SK-N-SH (cell line): Measurements from ENCODE around the gene ZNF516. TPM values are rescaled to one million over a fixed set of nuclear protein-coding genes. Genes with fewer than 3 reads are reported as not detected.

Experiments used
- CTCF ChIA-PET: fragments of 300-600, 350-600 bp; formaldehyde crosslinking; extraction: SDS; loops from one replicate; lab custom pipeline; 2021; lab: Yijun Ruan, JAX
- POLR2A ChIA-PET: fragments of 350-600 bp; sonication (Branson Sonifier 250); formaldehyde crosslinking; extraction: SDS; loops from one replicate; lab custom pipeline; 2020; ENCODE audit warnings: antibody characterized with exemption, inconsistent platforms; lab: Yijun Ruan, JAX
- DNase-seq: peaks from one replicate; pipeline ENCODE4 v3.0.0; 2012
- H2AFZ ChIP-seq: fragments of 200-600 bp; sonication (generic); 2 replicates; pipeline ENCODE4 v1.8.1; 2016; ENCODE audit warnings: antibody characterized with exemption, mild to moderate bottlenecking, low read depth
- H3F3A ChIP-seq: fragments of 200-600 bp; sonication (generic); replicated peaks from 2 replicates; pipeline ENCODE3; 2016; ENCODE audit warnings: antibody characterized with exemption, mild to moderate bottlenecking; ENCODE audit not compliant: insufficient read depth
- H3K27ac ChIP-seq, 2 experiments: fragments of 200-500 bp in 1 of 2; fragments of 200-600 bp in 1 of 2; sonication (Bioruptor generic) in 1 of 2; sonication (generic), shearing (Covaris generic) in 1 of 2; 2 replicates each; pipeline versions ENCODE4 v1.5.1 to v1.6.1; 2014 to 2016; ENCODE audit warnings: low read depth in 2 of 2, inconsistent platforms in 1 of 2, low read length in 1 of 2, mild to moderate bottlenecking in 1 of 2, mixed read lengths in 1 of 2
- H3K27me3 ChIP-seq: fragments of 200-600 bp; sonication (generic), shearing (Covaris generic); 2 replicates; pipeline ENCODE4 v1.6.1; 2016; ENCODE audit warnings: mixed run types; ENCODE audit not compliant: insufficient read depth
- H3K36me3 ChIP-seq, 2 experiments: fragments of 200-500 bp in 1 of 2; fragments of 200-600 bp in 1 of 2; sonication (Bioruptor generic) in 1 of 2; sonication (generic) in 1 of 2; replicated peaks in 1 of 2; 2 replicates each; pipeline versions ENCODE3 to v1.5.1; 2014 to 2016; ENCODE audit warnings: low read length in 1 of 2, mild to moderate bottlenecking in 1 of 2; ENCODE audit not compliant: insufficient read depth in 2 of 2, control insufficient read depth in 1 of 2
- H3K4me1 ChIP-seq, 2 experiments: fragments of 200-500 bp in 1 of 2; fragments of 200-600 bp in 1 of 2; sonication (Bioruptor generic) in 1 of 2; sonication (generic), shearing (Covaris generic) in 1 of 2; 2 replicates each; pipeline versions ENCODE4 v1.5.1 to v1.6.1; 2014 to 2016; ENCODE audit warnings: low read depth in 1 of 2, low read length in 1 of 2, mixed run types in 1 of 2; ENCODE audit not compliant: insufficient read depth in 2 of 2, control insufficient read depth in 1 of 2
- H3K4me2 ChIP-seq: fragments of 200-600 bp; sonication (generic), shearing (Covaris generic); 2 replicates; pipeline ENCODE4 v1.6.1; 2017; ENCODE audit warnings: mixed run types
- H3K4me3 ChIP-seq, 2 experiments: fragments of 200-500 bp in 1 of 2; fragments of 200-600 bp in 1 of 2; sonication (Bioruptor generic) in 1 of 2; sonication (generic), shearing (Covaris generic) in 1 of 2; 2 replicates each; pipeline versions ENCODE4 v1.5.1 to v1.8.1; 2014 to 2016; ENCODE audit warnings: low read depth in 2 of 2, inconsistent platforms in 1 of 2, low read length in 1 of 2, mild to moderate bottlenecking in 1 of 2, mixed read lengths in 1 of 2, moderate library complexity in 1 of 2
- H3K79me2 ChIP-seq: fragments of 200-600 bp; sonication (generic); 2 replicates; pipeline ENCODE4 v1.8.1; 2017; ENCODE audit warnings: mild to moderate bottlenecking; ENCODE audit not compliant: insufficient read depth
- H3K9ac ChIP-seq: fragments of 200-600 bp; sonication (generic); 2 replicates; pipeline ENCODE4 v1.6.1; 2017; ENCODE audit warnings: mixed run types
- H3K9me2 ChIP-seq: fragments of 200-600 bp; sonication (generic); 2 replicates; pipeline ENCODE4 v1.6.1; 2017; ENCODE audit warnings: mixed run types
- H3K9me3 ChIP-seq: fragments of 200-600 bp; sonication (generic); 2 replicates; pipeline ENCODE4 v1.6.1; 2017; ENCODE audit warnings: mixed run types, mild to moderate bottlenecking, moderate library complexity
- H4K20me1 ChIP-seq: fragments of 200-600 bp; sonication (generic); 2 replicates; pipeline ENCODE4 v1.6.1; 2017; ENCODE audit warnings: mild to moderate bottlenecking, mixed run types; ENCODE audit not compliant: insufficient read depth
- CHD2 ChIP-seq: fragments of 150-350 bp; IDR thresholded peaks from 2 replicates; pipeline ENCODE4 v1.6.1; 2018; ENCODE audit warnings: low read length; ENCODE audit not compliant: partially characterized antibody
- EZH2phosphoT487 ChIP-seq: fragments of 200-600 bp; sonication (generic); IDR thresholded peaks from 2 replicates; pipeline ENCODE4 v1.6.1; 2017; ENCODE audit warnings: low read depth, mixed run types, mild to moderate bottlenecking, antibody characterized with exemption, moderate library complexity, borderline replicate concordance
- FOSL2 ChIP-seq: IDR thresholded peaks from 2 replicates; pipeline ENCODE4 v1.4.0; 2012; ENCODE audit warnings: low read depth, mild to moderate bottlenecking, moderate library complexity, borderline replicate concordance
- GABPA ChIP-seq: IDR thresholded peaks from 2 replicates; pipeline ENCODE4 v1.4.0; 2012; ENCODE audit warnings: low read depth, mild to moderate bottlenecking
- MEF2A ChIP-seq: IDR thresholded peaks from 2 replicates; pipeline ENCODE4 v1.4.0; 2012; ENCODE audit warnings: low read depth, borderline replicate concordance
- MXI1 ChIP-seq: IDR thresholded peaks from 2 replicates; pipeline ENCODE4 v1.6.1; 2012; ENCODE audit warnings: mild to moderate bottlenecking, low read depth, low read length, improper control_type of control experiment
- NFIC ChIP-seq: IDR thresholded peaks from 2 replicates; pipeline ENCODE4 v1.4.0; 2012; ENCODE audit warnings: borderline replicate concordance
- PBX3 ChIP-seq: IDR thresholded peaks from 2 replicates; pipeline ENCODE4; 2012
- RCOR1 ChIP-seq: fragments of 150-350 bp; IDR thresholded peaks from 2 replicates; pipeline ENCODE4 v1.6.1; 2017; ENCODE audit warnings: antibody characterized with exemption, low read length
- TCF12 ChIP-seq: IDR thresholded peaks from 2 replicates; pipeline ENCODE4 v1.4.0; 2012
- USF2 ChIP-seq: fragments of 150-350 bp; IDR thresholded peaks from 2 replicates; pipeline ENCODE4 v1.6.1; 2017; ENCODE audit warnings: antibody characterized with exemption, low read length, low read depth, borderline replicate concordance
- ZBTB33 ChIP-seq: IDR thresholded peaks from 2 replicates; pipeline ENCODE4 v1.4.0; 2012; ENCODE audit warnings: low read depth, borderline replicate concordance
- WGBS: methylation state at CpG from one replicate; pipeline ENCODE4 v1.1.6; 2017; ENCODE audit warnings: low lambda C conversion rate; 5-methylcytosine and 5-hydroxymethylcytosine counted together
- polyA plus RNA-seq, 3 experiments: library from polyadenylated mRNA; depleted of rRNA; stranded (reverse); fragments of >200 nt; gene quantifications; 2 replicates each; pipeline ENCODE4 v1.2.3, GENCODE V29; 2012

ZNF516 gene
- polyA plus RNA-seq, 1 of the 3 experiments (the other 2 are of a cell fraction) = 4.4 TPM

- no peak for TF ChIP-seq FOSL2
- TF ChIP-seq GABPA = no peak
- TF ChIP-seq RCOR1 = no peak
- TF ChIP-seq NFIC = no peak
- no peak for TF ChIP-seq ZBTB33
- no peaks in the 10 kb centered on the region for H3K36me3 ChIP-seq
- H3K27me3 ChIP-seq = no peaks in the 10 kb centered on the region
- 69% methylated on average over 23 of the region's 23 CpGs for WGBS
- no peaks in the 10 kb centered on the region for H3K9me3 ChIP-seq
- ChIA-PET POLR2A (no interaction called here), CTCF (interaction anchor here (0.7 to 1.5 kb wide), 2 partner anchors 32 to 131 kb away, joined by 3 to 5 read pairs; no protein-coding TSS in a partner anchor)
- H4K20me1 ChIP-seq = no peaks in the 10 kb centered on the region
- H3K4me3 ChIP-seq = no peak overlapping the region
- H3K9me2 ChIP-seq = no peaks in the 10 kb centered on the region
- H3K27ac ChIP-seq = no peak overlapping the region
- no peaks in the 10 kb centered on the region for H3F3A ChIP-seq
- H3K4me1 ChIP-seq = no peaks in the 10 kb centered on the region; a peak in 1 of 4 replicates
- no peaks in the 10 kb centered on the region for H3K79me2 ChIP-seq
- no peak for DNase-seq
- no peak overlapping the region for H3K9ac ChIP-seq
- H2AFZ ChIP-seq = no peak overlapping the region
- no peak overlapping the region for H3K4me2 ChIP-seq
These were observed 34.4 kb upstream of the ZNF516 start for GRCh38 chr18:76529433-76529811.

- ChIA-PET POLR2A (no interaction called here), CTCF (interaction anchor here (0.7 to 1.5 kb wide), 2 partner anchors 32 to 130 kb away, joined by 3 to 5 read pairs; no protein-coding TSS in a partner anchor)
- Histone ChIP-seq H3K9me2 (no peaks in the 10 kb centered on the region), H3K36me3 (no peaks in the 10 kb centered on the region), H3K9me3 (no peaks in the 10 kb centered on the region), H4K20me1 (no peaks in the 10 kb centered on the region), H3F3A (no peaks in the 10 kb centered on the region), H3K4me3 (no peak overlapping the region), H3K27me3 (no peaks in the 10 kb centered on the region), H3K9ac (no peak overlapping the region), H3K4me2 (no peak overlapping the region), H3K79me2 (no peaks in the 10 kb centered on the region), H3K4me1 (no peaks in the 10 kb centered on the region; a peak in 1 of 4 replicates), H3K27ac (no peak overlapping the region), H2AFZ (no peak overlapping the region)
- TF ChIP-seq EZH2phosphoT487 (no peak), NFIC (no peak), TCF12 (no peak), MXI1 (no peak), USF2 (no peak), CHD2 (no peak), PBX3 (no peak), MEF2A (no peak)
- 48% methylated on average over 21 of the region's 28 CpGs for WGBS
- no peak for DNase-seq
These were observed 33.7 kb upstream of the ZNF516 start for GRCh38 chr18:76528477-76529432.
